ENCODE measurements around the gene CNTN1. TPM values are rescaled to one million over a fixed set of nuclear protein-coding genes. Genes with fewer than 3 reads are reported as not detected.

CNTN1 gene
- total and polyA plus RNA-seq, 2 of the 8 experiments (the other 6 are each of a cell fraction or from before 2014, with no cell fraction given) = 7.2 to 21.8 TPM

- no peak for FAIRE-seq
- 95% methylated on average over 2 of the region's 2 CpGs; no CpG with 5 or more reads in 1 of the 2 experiments for WGBS, 2 experiments (ENCODE audit: extremely low coverage in 1 of 2, insufficient coverage in 1 of 2, insufficient read length in 1 of 2, insufficient replicate concordance in 2 of 2, low coverage in 1 of 2, low lambda C conversion rate in 2 of 2, missing lambda C conversion rate in 1 of 2)
- no peaks in the 10 kb centered on the region for H4K20me1 ChIP-seq (replicated peaks in 1 of 2; ENCODE audit: control insufficient read depth in 1 of 2, insufficient read depth in 2 of 2, low read length in 2 of 2)
- ChIA-PET POLR2A (ENCODE audit: partially characterized antibody) (no interaction called here), CTCF (ENCODE audit: partially characterized antibody) (no interaction called here)
- no peaks in the 10 kb centered on the region for H3K4me1 ChIP-seq (replicated peaks in 1 of 4; ENCODE audit: control insufficient read depth in 3 of 4, insufficient read depth in 4 of 4, low read length in 3 of 4)
- H3K4me3 ChIP-seq (ENCODE audit: extremely low read depth in 1 of 4, insufficient read depth in 2 of 4, low read depth in 3 of 4, low read length in 4 of 4) = no peak overlapping the region
- no peak for TF ChIP-seq CBX8 (IDR thresholded peaks at IDR 0.05; ENCODE audit: borderline replicate concordance, low read depth, low read length)
- TF ChIP-seq SIN3A (conservative IDR thresholded peaks at IDR 0.05 in 1 of 2, IDR thresholded peaks at IDR 0.05 in 1 of 2; ENCODE audit: low read depth in 1 of 2, low read length in 2 of 2) = no peak
- TF ChIP-seq TAF1 (IDR thresholded peaks at IDR 0.05; ENCODE audit: low read depth, low read length) = no peak
- H3K23ac ChIP-seq (ENCODE audit: insufficient read length) = no peak overlapping the region
- no peak overlapping the region for H2AFZ ChIP-seq (ENCODE audit: low read length)
- no peaks in the 10 kb centered on the region for H3K79me1 ChIP-seq (ENCODE audit: low read depth, low read length)
- H3K27ac ChIP-seq (ENCODE audit: low read depth, low read length) = no peak overlapping the region
- H2AK5ac ChIP-seq (ENCODE audit: low read depth, low read length) = no peak overlapping the region
- no peaks in the 10 kb centered on the region for H3K79me2 ChIP-seq (ENCODE audit: control insufficient read depth in 1 of 2, insufficient read depth in 2 of 2, low read length in 2 of 2)
- H3K4me2 ChIP-seq (ENCODE audit: insufficient read depth in 1 of 2, low read depth in 2 of 2, low read length in 2 of 2) = no peak overlapping the region
- H4K91ac ChIP-seq (replicated peaks; ENCODE audit: insufficient read length, low read length) = no peak overlapping the region
- H3K14ac ChIP-seq (ENCODE audit: insufficient read length) = no peak overlapping the region
- no peak overlapping the region for H2BK15ac ChIP-seq (ENCODE audit: low read length)
- H3K36me3 ChIP-seq (ENCODE audit: control insufficient read depth in 2 of 4, insufficient read depth in 4 of 4, low read length in 3 of 4) = no peaks in the 10 kb centered on the region
- no peaks in the 10 kb centered on the region for H3K23me2 ChIP-seq (ENCODE audit: low read depth, low read length)
- DNase-seq (ENCODE audit: low read depth in 1 of 2, low spot score in 2 of 2) = no peak
- H4K5ac ChIP-seq (ENCODE audit: insufficient read length, low read depth, low read length) = no peak overlapping the region
- no peak overlapping the region for H2BK12ac ChIP-seq (ENCODE audit: low read depth, low read length)
- H3K9ac ChIP-seq (replicated peaks in 1 of 4; ENCODE audit: extremely low read depth in 1 of 4, low read depth in 3 of 4, low read length in 3 of 4) = no peak overlapping the region
- H3K27me3 ChIP-seq (replicated peaks in 1 of 4; ENCODE audit: control insufficient read depth in 3 of 4, extremely low read depth in 1 of 4, insufficient read depth in 3 of 4, low read length in 3 of 4) = no peaks in the 10 kb centered on the region
- H3K4ac ChIP-seq (replicated peaks; ENCODE audit: insufficient read length, low read depth, low read length) = no peak overlapping the region
- no peak overlapping the region for H4K8ac ChIP-seq (ENCODE audit: extremely low read depth, insufficient read depth, low read length)
- H2BK20ac ChIP-seq (ENCODE audit: low read length) = no peak overlapping the region
- H3K18ac ChIP-seq (ENCODE audit: extremely low read depth, low read length) = no peak overlapping the region
- peaks cover 0 to 3% of the 10 kb centered on the region in 2 experiments; a peak in 2 of 4 replicates for H3K9me3 ChIP-seq (ENCODE audit: insufficient read depth in 2 of 2, low read depth in 1 of 2, low read length in 1 of 2)
- H2BK5ac ChIP-seq (ENCODE audit: low read depth, low read length) = no peak overlapping the region
- no peak overlapping the region for H3K56ac ChIP-seq (replicated peaks; ENCODE audit: insufficient read length, low read depth, low read length)
- H2BK120ac ChIP-seq (replicated peaks; ENCODE audit: low read depth, low read length) = no peak overlapping the region
Measured at GRCh38 chr12:41089438-41089837, 397.2 kb downstream of the CNTN1 start.

Measured in H1 (cell line).